Loucy (cell line): ENCODE data around the gene SCMH1.

Source experiments
- H2AFZ ChIP-seq: fragments of 200-600 bp; sonication (generic); 2 replicates; pipeline ENCODE4 v1.6.0; 2016; ENCODE audit warnings: antibody characterized with exemption, mild to moderate bottlenecking, low read length, moderate library complexity
- H3F3A ChIP-seq: fragments of 200-600 bp; 2 replicates; pipeline ENCODE4 v1.6.0; 2016; ENCODE audit warnings: antibody characterized with exemption, low read depth, mild to moderate bottlenecking
- H3K27me3 ChIP-seq: fragments of 200-600 bp; sonication (generic); 2 replicates; pipeline ENCODE4 v1.6.1; 2014; ENCODE audit warnings: low read length, mild to moderate bottlenecking; ENCODE audit not compliant: insufficient read depth, poor library complexity, severe bottlenecking
- H3K36me3 ChIP-seq: fragments of 200-600 bp; sonication (generic); 2 replicates; pipeline ENCODE4 v1.6.1; 2016; ENCODE audit warnings: low read length; ENCODE audit not compliant: insufficient read depth
- H3K4me1 ChIP-seq: fragments of 200-600 bp; sonication (generic); 2 replicates; pipeline ENCODE4 v1.5.1; 2014; ENCODE audit warnings: low read length, mild to moderate bottlenecking; ENCODE audit not compliant: insufficient read depth, poor library complexity, severe bottlenecking
- H3K4me2 ChIP-seq: fragments of 200-600 bp; sonication (generic); 2 replicates; pipeline ENCODE4 v1.6.0; 2014; ENCODE audit warnings: antibody characterized with exemption, low read length, low read depth, mild to moderate bottlenecking; ENCODE audit not compliant: poor library complexity, severe bottlenecking
- H3K4me3 ChIP-seq: fragments of 200-600 bp; sonication (generic); 2 replicates; pipeline ENCODE4 v1.5.1; 2014; ENCODE audit warnings: low read length, mild to moderate bottlenecking, mixed read lengths; ENCODE audit not compliant: poor library complexity, severe bottlenecking
- H3K79me2 ChIP-seq: fragments of 200-600 bp; sonication (generic); 2 replicates; pipeline ENCODE4 v1.6.1; 2014; ENCODE audit warnings: low read length; ENCODE audit not compliant: insufficient read depth
- H3K9ac ChIP-seq: fragments of 200-600 bp; sonication (generic); 2 replicates; pipeline ENCODE4 v1.6.0; 2014; ENCODE audit warnings: mild to moderate bottlenecking, low read depth, low read length, moderate library complexity; ENCODE audit not compliant: poor library complexity, severe bottlenecking
- H3K9me2 ChIP-seq: fragments of 200-600 bp; sonication (generic); replicated peaks from 2 replicates; pipeline ENCODE4 v1.6.1; 2016; ENCODE audit warnings: low read depth, low read length, mixed read lengths
- H3K9me3 ChIP-seq: fragments of 200-600 bp; sonication (generic); 2 replicates; pipeline ENCODE4 v1.6.1; 2014; ENCODE audit warnings: mild to moderate bottlenecking, antibody characterized with exemption, low read length, low read depth; ENCODE audit not compliant: insufficient read depth
- H4K20me1 ChIP-seq: fragments of 200-600 bp; sonication (generic); 2 replicates; pipeline ENCODE4 v1.6.0; 2014; ENCODE audit warnings: antibody characterized with exemption, low read length, mild to moderate bottlenecking; ENCODE audit not compliant: insufficient read depth, poor library complexity, severe bottlenecking
- CTCF ChIP-seq: fragments of 200-600 bp; sonication (generic); conservative IDR thresholded peaks from 2 replicates; pipeline ENCODE4 v1.5.1; 2014; ENCODE audit warnings: mild to moderate bottlenecking, antibody characterized with exemption, low read length
- EZH2phosphoT487 ChIP-seq: fragments of 200-600 bp; IDR thresholded peaks from 2 replicates; pipeline ENCODE4 v1.6.1; 2018; ENCODE audit warnings: antibody characterized with exemption, mild to moderate bottlenecking, moderate library complexity, borderline replicate concordance

SCMH1 gene

GRCh38 chr1:41103766-41104165, 138.3 kb downstream of the SCMH1 start:
- TF ChIP-seq CTCF = no peak
- TF ChIP-seq EZH2phosphoT487 = no peak
- Histone ChIP-seq H3K4me2 (no peak overlapping the region), H3K4me3 (no peak overlapping the region), H3K4me1 (no peaks in the 10 kb centered on the region), H3K9me3 (no peaks in the 10 kb centered on the region), H3K79me2 (no peaks in the 10 kb centered on the region), H3K27me3 (no peaks in the 10 kb centered on the region), H3K36me3 (peaks cover 24% of the 10 kb centered on the region; the same call in 1 of the 2 replicates), H3K9ac (no peak overlapping the region), H2AFZ (no peak overlapping the region), H3K9me2 (no peaks in the 10 kb centered on the region), H4K20me1 (no peaks in the 10 kb centered on the region), H3F3A (no peaks in the 10 kb centered on the region)

DNA sequence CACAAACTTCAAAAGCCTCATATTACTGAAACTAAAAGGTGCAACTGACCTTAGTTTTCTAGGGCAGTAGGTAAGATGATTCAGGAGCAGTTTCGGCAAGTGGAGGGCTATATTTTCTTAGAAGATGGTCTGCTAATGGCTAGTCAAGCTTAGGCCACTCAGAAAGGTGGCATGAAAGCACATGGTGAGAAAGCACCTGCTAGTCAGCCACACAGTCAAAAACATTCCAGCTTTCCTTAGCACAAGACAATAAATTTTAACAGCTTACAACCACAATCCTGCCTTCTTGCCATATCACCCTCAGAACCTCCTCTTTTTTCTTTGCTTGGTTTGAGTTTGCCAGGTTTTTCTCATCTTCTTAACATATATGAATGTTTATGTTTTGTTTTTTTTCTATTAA, 139.5 kb downstream of the SCMH1 start:
- Histone ChIP-seq H3K79me2 (no peaks in the 10 kb centered on the region), H3K9me3 (no peaks in the 10 kb centered on the region), H3K4me1 (no peaks in the 10 kb centered on the region), H3K4me2 (no peak overlapping the region), H3F3A (no peaks in the 10 kb centered on the region), H2AFZ (no peak overlapping the region), H4K20me1 (no peaks in the 10 kb centered on the region), H3K36me3 (peaks cover 14% of the 10 kb centered on the region; the same call in 1 of the 2 replicates), H3K9me2 (no peaks in the 10 kb centered on the region), H3K9ac (no peak overlapping the region), H3K4me3 (no peak overlapping the region), H3K27me3 (no peaks in the 10 kb centered on the region)
- TF ChIP-seq EZH2phosphoT487 (no peak), CTCF (no peak)

GRCh38 chr1:41101950-41102607, 140.0 kb downstream of the SCMH1 start:
- Histone ChIP-seq H3K27me3 (no peaks in the 10 kb centered on the region), H3K9ac (no peak overlapping the region), H3K4me1 (no peaks in the 10 kb centered on the region), H3F3A (no peaks in the 10 kb centered on the region), H3K79me2 (no peaks in the 10 kb centered on the region), H3K4me2 (no peak overlapping the region), H4K20me1 (no peaks in the 10 kb centered on the region), H3K9me3 (no peaks in the 10 kb centered on the region), H3K36me3 (peaks cover 10% of the 10 kb centered on the region; the same call in 1 of the 2 replicates), H2AFZ (no peak overlapping the region), H3K4me3 (no peak overlapping the region), H3K9me2 (no peaks in the 10 kb centered on the region)
- TF ChIP-seq CTCF (no peak), EZH2phosphoT487 (no peak)
